Hematopoietic multipotent progenitor cell treated with erythropoietin and hydrocortisone succinate and interleukin-3 and kit ligand, for 15 days (in vitro differentiated cells): ENCODE results near the gene NDUFS7.
"Not testable (repeated sequence)": the region's sequence is repeated elsewhere in the genome, so short reads cannot be mapped to it uniquely, and the experiment has no call there.

ENCODE experiments used
- DNase-seq: peaks from one replicate; pipeline ENCODE4 v3.0.0-alpha.2; 2015; ENCODE audit warnings: low spot score

Gene NDUFS7

GRCh38 chr19:1418951-1419738, 35.4 kb downstream of the NDUFS7 start:
- no peak for DNase-seq

DNA sequence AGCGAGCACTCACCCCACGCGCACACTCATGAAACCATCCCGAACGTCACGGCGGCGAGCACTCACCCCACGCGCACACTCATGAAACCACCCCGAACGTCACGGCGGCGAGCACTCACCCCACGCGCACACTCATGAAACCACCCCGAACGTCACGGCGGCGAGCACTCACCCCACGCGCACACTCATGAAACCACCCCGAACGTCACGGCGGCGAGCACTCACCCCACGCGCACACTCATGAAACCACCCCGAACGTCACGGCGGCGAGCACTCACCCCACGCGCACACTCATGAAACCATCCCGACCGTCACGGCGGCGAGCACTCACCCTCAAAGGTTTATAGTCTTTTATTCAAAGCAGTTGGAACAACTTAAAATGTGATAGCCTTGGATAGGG, 36.4 kb downstream of the NDUFS7 start:
- not testable (repeated sequence) for DNase-seq

- DNase-seq = no peak
Observed at GRCh38 chr19:1420590-1420989, 36.9 kb downstream of the NDUFS7 start.

DNA sequence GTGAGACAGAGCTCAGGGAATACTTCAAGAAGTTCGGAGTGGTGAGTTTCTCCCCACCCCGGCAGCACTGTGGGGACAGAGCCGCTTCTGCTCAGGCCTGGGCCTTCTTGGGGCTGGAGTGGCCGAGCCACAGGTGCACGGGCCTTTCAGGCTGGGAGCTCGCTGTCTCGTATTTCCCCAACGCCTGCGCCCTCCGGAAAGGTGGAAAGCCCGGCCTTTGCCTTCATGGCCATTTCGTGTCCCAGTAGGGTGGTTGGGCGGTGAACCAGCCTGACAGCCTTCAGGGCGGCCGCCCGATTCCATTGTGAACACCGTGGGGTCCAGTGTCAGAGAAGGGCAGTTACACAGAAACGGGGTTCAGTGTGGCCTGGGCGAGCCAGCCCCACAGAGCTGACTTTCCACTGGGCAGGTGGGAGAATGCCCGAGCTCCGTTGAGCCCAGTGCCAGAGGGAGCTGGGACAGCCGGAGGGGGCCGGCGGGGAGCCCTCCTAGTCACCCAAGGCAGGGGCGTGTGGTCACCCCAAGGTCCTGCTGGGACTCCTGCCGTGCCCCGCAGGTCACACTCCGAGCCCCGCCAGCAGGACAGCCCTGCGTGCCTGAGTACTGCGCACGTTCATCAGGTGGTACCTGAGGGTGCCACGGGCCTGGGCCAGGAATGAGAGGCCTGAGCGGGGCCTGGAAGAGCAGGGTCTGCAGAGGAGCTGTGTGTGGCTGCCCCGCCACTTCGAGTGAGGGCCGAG, 37.7 kb downstream of the NDUFS7 start:
- no peak for DNase-seq

GRCh38 chr19:1421958-1422305, 38.2 kb downstream of the NDUFS7 start:
- DNase-seq = no peak

- DNase-seq = no peak
Observed at GRCh38 chr19:1422360-1422759, 38.7 kb downstream of the NDUFS7 start.

- DNase-seq = no peak
Observed at GRCh38 chr19:1422943-1423342, 39.2 kb downstream of the NDUFS7 start.

- no peak for DNase-seq
Observed at GRCh38 chr19:1423436-1424191, 39.9 kb downstream of the NDUFS7 start.

DNA sequence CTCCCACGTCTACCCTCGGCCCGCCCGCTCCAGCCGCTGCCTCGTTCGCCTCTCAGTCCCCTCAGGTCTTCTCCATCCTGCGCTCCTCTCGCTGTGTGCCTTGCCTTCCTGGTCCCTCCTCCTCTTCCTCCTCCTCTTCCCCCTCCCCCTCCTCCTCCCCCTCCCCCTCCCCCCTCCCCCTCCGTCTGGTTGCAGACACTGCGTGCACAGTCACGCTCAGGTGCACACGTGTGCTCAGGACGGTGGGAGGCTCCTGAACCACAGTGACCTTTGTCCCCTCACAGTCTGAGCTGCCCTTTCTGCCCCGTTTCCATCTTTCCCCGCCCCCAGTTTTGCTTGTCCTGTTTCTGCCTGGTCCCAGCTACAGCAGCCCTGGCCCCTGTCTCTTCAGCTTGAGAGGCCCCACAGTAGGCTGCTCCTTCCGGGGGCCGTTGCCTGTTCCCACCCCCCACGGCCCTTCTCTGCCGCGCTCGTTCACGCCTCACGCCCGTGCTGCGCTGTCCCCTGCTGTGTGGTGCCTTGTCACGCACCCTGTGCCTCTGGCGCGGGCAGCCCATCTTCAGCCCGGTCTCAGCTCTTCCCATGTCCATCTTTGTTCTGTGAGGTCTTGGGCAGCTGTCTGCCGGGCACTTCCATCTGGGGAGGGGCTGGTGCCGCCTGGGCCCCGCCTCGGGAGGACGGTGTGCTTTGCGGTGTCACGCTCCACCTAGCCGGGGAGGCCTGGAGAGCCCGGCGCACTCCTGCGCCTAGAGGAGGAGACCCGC, 40.7 kb downstream of the NDUFS7 start:
- DNase-seq = no peak

DNA sequence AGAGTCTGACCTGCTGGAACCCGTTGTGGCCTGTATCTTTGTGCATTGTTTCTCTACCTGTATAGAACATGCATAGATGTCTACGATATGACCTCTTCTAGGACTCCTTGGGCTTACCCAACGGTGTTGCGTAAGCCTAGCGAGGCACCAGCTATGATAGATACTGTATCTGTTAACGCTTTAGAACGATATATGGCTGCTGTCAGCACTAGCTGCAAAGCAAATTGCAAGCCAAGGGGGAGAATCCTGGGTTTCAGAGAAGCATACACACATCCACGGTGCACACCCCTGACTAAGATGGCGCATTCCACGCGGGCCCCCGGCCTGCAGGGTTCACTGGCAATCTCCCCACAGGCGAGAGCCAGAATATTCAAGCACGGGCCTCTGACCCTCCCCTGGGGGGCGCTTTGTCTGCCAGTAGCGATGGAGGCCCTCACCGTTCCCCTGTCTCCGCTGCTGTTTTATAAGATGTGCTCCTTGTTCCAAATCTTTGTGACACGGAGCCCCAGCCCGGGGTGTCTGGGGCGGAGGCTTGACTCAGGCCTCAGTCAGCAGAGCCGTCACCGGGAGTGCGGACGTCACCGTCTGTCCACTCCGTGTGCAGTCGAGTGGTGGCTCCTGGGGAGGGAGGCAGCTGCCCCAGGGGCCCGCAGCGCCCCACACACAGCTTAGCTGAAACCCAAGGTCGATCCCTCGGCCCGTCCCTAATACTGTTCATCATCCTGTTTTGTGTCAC, 41.6 kb downstream of the NDUFS7 start:
- no peak for DNase-seq

- DNase-seq = no peak
Observed at GRCh38 chr19:1425902-1426301, 42.2 kb downstream of the NDUFS7 start.

DNA sequence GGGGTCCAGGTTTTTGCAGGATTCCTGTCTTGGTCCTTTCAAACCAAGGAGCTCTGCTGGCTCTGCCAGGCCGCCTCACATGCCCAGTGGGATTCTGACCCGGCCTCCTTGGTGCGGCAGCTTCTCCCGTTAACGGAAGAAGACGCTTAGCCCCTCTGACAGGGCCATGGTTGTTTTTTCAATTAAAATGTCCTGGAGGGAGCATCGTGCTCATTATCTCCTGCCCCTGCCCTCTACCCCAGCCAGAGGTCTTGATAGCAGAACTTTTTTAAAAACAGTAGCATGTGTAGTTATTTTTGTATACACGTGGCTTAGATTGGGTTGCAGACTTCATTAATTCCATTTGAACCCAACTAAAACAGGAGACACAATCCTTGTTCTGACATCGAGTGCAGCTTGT, 43.0 kb downstream of the NDUFS7 start:
- DNase-seq = no peak

DNA sequence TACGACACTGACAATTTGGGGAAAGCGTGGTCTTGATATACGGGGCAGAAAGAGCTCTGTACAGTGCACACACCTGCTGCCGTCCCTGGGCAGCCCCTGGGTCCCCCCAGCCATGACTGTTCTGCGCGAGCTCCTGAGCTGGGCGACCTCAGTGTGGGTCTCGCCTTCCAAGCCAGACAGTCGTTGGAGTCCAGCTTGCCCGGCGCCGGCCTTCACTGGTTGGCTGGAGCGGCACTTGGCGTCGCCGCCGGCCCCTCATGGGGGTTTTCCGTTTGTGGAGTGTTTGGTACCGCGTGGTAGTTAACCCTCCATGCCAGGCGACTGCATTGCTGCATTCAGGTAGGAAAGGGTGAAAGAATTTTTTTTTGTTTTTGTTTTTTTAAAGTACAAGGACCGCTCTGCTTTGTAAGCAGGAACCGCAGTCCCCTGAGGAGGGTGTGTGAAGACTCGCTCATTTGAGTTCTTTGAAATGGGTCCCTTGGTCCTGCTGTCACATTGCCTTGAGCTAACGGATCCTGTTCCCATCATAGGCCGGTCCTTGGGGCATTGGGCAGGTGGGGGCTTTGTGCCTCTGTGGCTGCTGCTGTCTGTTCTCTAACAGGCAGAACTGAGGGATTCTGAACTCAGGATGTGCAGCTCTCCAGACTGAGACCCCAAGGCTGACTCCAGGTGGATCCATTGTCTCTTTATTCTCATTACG, 43.7 kb downstream of the NDUFS7 start:
- no peak for DNase-seq

DNA sequence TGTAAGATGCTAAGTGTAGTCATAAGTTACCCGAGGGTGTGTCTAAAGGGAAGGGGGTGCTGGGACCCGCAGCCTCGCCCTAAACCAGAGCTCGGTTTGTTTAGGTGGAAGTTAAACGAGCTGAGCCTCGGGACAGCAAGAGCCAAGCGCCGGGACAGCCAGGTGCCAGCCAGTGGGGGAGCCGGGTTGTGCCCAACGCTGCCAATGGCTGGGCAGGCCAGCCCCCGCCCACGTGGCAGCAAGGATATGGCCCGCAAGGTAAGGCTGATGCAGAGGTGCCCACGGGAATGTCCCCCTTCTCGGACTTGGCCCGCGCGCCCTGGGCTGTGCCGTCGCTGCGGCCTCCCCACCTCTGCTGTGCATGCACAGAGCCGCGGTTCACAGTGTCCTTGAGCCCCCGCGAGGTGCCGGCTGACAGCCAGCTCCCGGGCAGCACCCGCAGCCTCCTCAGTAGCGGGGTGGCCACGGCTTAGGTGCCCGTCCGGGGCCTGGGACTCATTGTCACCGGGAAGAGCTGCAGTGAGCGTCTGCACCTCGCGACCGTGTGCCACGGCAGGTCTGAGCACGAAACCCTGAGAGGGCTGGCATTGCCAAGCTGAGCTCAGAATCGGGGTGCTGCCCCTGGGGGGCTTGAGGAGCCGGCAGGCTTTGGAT, 45.2 kb downstream of the NDUFS7 start:
- DNase-seq = no peak

DNA sequence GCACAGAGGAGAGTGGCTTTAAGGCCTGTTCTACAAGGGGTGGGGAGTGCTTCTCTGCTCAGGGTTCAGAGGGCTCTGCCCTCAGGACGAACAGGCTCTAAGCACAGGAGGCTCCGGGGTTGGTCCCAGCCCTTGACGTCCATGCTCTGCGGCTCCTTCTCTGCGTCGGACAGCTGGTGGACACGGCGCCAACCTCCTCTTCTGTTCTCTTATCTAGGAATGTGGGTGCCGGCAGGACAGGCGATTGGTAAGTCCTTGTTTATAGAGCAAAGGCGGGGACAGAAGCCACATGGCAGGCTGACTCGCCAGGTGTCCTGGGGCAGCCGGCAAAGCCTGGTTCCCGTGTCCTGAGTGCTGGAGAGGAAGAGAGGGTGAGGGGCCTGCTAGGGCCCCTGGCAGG, 46.0 kb downstream of the NDUFS7 start:
- no peak for DNase-seq

- DNase-seq = no peak
Observed at GRCh38 chr19:1430246-1430645, 46.5 kb downstream of the NDUFS7 start.

- DNase-seq = no peak
Observed at GRCh38 chr19:1431759-1432506, 48.2 kb downstream of the NDUFS7 start.

GRCh38 chr19:1432507-1432887, 48.8 kb downstream of the NDUFS7 start:
- no peak for DNase-seq
